HCT116 (cell line): ENCODE data around the gene DOCK10. TPM values are rescaled to one million over a fixed set of nuclear protein-coding genes. Genes with fewer than 3 reads are reported as not detected.
A peak's percentile ranks its signal among the peaks of the same experiment; 100 is the strongest.

Source experiments
- ATAC-seq: fragments of 200-7000 bp; cut with Tn5 transposase; 2 replicates; pipeline ENCODE4 v1.9.1; 2020; ENCODE audit warnings: mild to moderate bottlenecking, moderate library complexity
- BruUV-seq: library from RNA; stranded (reverse); fragments of 400-500 nt; replicated peaks from 2 replicates; lab custom pipeline; 2021; lab: Mats Ljungman, UMichigan
- CTCF ChIA-PET: fragments of 300-600 bp; sonication (Branson Sonifier 250); formaldehyde crosslinking; loops from one replicate; lab custom pipeline; 2021; ENCODE audit warnings: antibody characterized with exemption; lab: Charles Lee
- POLR2A ChIA-PET: fragments of 300-600, 350-600 bp; sonication (Branson Sonifier 250); formaldehyde crosslinking; loops from one replicate; lab custom pipeline; 2021; ENCODE audit warnings: antibody characterized with exemption; lab: Charles Lee
- RAD21 ChIA-PET, 2 experiments: fragments of 300-600 bp; sonication (Branson Sonifier 250); formaldehyde crosslinking; loops; one replicate each; lab custom pipeline; 2023; ENCODE audit warnings: low total read pairs in 2 of 2; ENCODE audit not compliant: uncharacterized antibody in 2 of 2, unreplicated experiment in 2 of 2, low non-redundant PET in 1 of 2; lab: Charles Lee
- DNase-seq: peaks from one replicate; pipeline ENCODE4 v3.0.0-alpha.2; 2010; ENCODE audit warnings: low read depth, low spot score
- H2AFZ ChIP-seq: fragments of 200-600 bp; shearing (Covaris generic), sonication (generic); 2 replicates; pipeline ENCODE4 v1.6.1; 2017; ENCODE audit warnings: low read depth, mixed run types, mixed read lengths, antibody characterized with exemption, low read length; ENCODE audit not compliant: poor library complexity, severe bottlenecking
- H3K27ac ChIP-seq: 2 replicates; pipeline ENCODE4 v1.5.1; 2012; ENCODE audit warnings: low read depth, low read length
- H3K27me3 ChIP-seq: fragments of 200-600 bp; sonication (generic); 2 replicates; pipeline ENCODE4 v1.6.1; 2016; ENCODE audit warnings: mixed run types, low read length, mixed read lengths; ENCODE audit not compliant: insufficient read depth
- H3K36me3 ChIP-seq, 2 experiments: fragments of 200-500 bp in 1 of 2; fragments of 200-600 bp in 1 of 2; sonication (Bioruptor generic) in 1 of 2; sonication (generic) in 1 of 2; 2 replicates each; pipeline versions ENCODE4 v1.5.1 to v1.6.1; 2014 to 2016; ENCODE audit warnings: low read length in 2 of 2, inconsistent platforms in 1 of 2, mixed read lengths in 1 of 2, mixed run types in 1 of 2; ENCODE audit not compliant: insufficient read depth in 2 of 2, control insufficient read depth in 1 of 2
- H3K4me1 ChIP-seq, 2 experiments: fragments of 200-600 bp in 1 of 2; sonication (generic) in 1 of 2; 2 replicates each; pipeline versions ENCODE4 v1.5.1 to v1.6.1; 2012 to 2017; ENCODE audit warnings: low read length in 2 of 2, inconsistent platforms in 1 of 2, mild to moderate bottlenecking in 1 of 2, mixed read lengths in 1 of 2, mixed run types in 1 of 2, moderate library complexity in 1 of 2; ENCODE audit not compliant: insufficient read depth in 2 of 2, control insufficient read depth in 1 of 2
- H3K4me2 ChIP-seq: fragments of 200-600 bp; sonication (generic); 2 replicates; pipeline ENCODE4 v1.6.1; 2017; ENCODE audit warnings: mixed run types, low read length, mixed read lengths
- H3K4me3 ChIP-seq, 2 experiments: fragments of 200-600 bp in 1 of 2; sonication (generic) in 1 of 2; replicated peaks in 1 of 2; 2 replicates each; pipeline ENCODE4 v1.5.1; 2011 to 2016; ENCODE audit warnings: low read length in 2 of 2, control low read depth in 1 of 2, low read depth in 1 of 2, mild to moderate bottlenecking in 1 of 2, mixed read lengths in 1 of 2, mixed run types in 1 of 2
- H3K79me2 ChIP-seq: fragments of 200-600 bp; sonication (generic); 2 replicates; pipeline ENCODE4 v1.6.1; 2017; ENCODE audit warnings: mild to moderate bottlenecking, mixed run types, low read length, moderate library complexity, mixed read lengths; ENCODE audit not compliant: insufficient read depth
- H3K9ac ChIP-seq: fragments of 200-600 bp; sonication (generic); 2 replicates; pipeline ENCODE4 v1.6.1; 2016; ENCODE audit warnings: low read length, mixed read lengths
- H3K9me2 ChIP-seq: fragments of 200-600 bp; sonication (generic), shearing (Covaris generic); 2 replicates; pipeline ENCODE4 v1.6.1; 2017; ENCODE audit warnings: mixed run types, mild to moderate bottlenecking, moderate library complexity; ENCODE audit not compliant: insufficient read depth
- H3K9me3 ChIP-seq, 2 experiments: fragments of 200-500 bp in 1 of 2; fragments of 200-600 bp in 1 of 2; sonication (Bioruptor generic) in 1 of 2; sonication (generic) in 1 of 2; 2 replicates each; pipeline ENCODE4 v1.6.1; 2014 to 2017; ENCODE audit warnings: low read length in 2 of 2, mixed read lengths in 2 of 2, inconsistent platforms in 1 of 2, low read depth in 1 of 2, mild to moderate bottlenecking in 1 of 2, mixed run types in 1 of 2, moderate library complexity in 1 of 2; ENCODE audit not compliant: control insufficient read depth in 1 of 2, insufficient read depth in 1 of 2
- H4K20me1 ChIP-seq: fragments of 200-600 bp; sonication (generic), shearing (Covaris generic); 2 replicates; pipeline ENCODE4 v1.6.1; 2017; ENCODE audit warnings: mixed run types, mild to moderate bottlenecking, moderate library complexity; ENCODE audit not compliant: insufficient read depth
- CEBPB ChIP-seq: IDR thresholded peaks from 2 replicates; pipeline ENCODE4 v1.6.1; 2012; ENCODE audit warnings: low read depth
- EGR1 ChIP-seq: IDR thresholded peaks from 2 replicates; pipeline ENCODE4 v1.6.1; 2012; ENCODE audit warnings: low read depth
- EZH2phosphoT487 ChIP-seq: fragments of 200-600 bp; IDR thresholded peaks from 2 replicates; pipeline ENCODE4 v1.6.1; 2018; ENCODE audit warnings: antibody characterized with exemption, borderline replicate concordance
- FOSL1 ChIP-seq: IDR thresholded peaks from 2 replicates; pipeline ENCODE4 v1.6.1; 2012; ENCODE audit warnings: low read depth
- JUND ChIP-seq: IDR thresholded peaks from 2 replicates; pipeline ENCODE4 v1.6.1; 2012
- MAX ChIP-seq: IDR thresholded peaks from 2 replicates; pipeline ENCODE4 v1.6.1; 2012
- POLR2A ChIP-seq: IDR thresholded peaks from 2 replicates; pipeline ENCODE4 v1.7.0; 2011; ENCODE audit warnings: borderline replicate concordance; ENCODE audit not compliant: insufficient read depth, insufficient read length; ENCODE audit errors: extremely low read depth
- REST ChIP-seq: IDR thresholded peaks from 2 replicates; pipeline ENCODE4 v1.6.1; 2012; ENCODE audit warnings: low read depth
- SIN3A ChIP-seq: IDR thresholded peaks from 2 replicates; pipeline ENCODE4 v1.6.1; 2012; ENCODE audit warnings: low read depth
- SP1 ChIP-seq: IDR thresholded peaks from 2 replicates; pipeline ENCODE4 v1.6.1; 2012; ENCODE audit warnings: low read depth
- SRF ChIP-seq: IDR thresholded peaks from 2 replicates; pipeline ENCODE4 v1.6.1; 2012; ENCODE audit warnings: low read depth
- TCF7L2 ChIP-seq: IDR thresholded peaks from 2 replicates; pipeline ENCODE4 v1.7.0; 2011; ENCODE audit warnings: borderline replicate concordance, inconsistent platforms; ENCODE audit not compliant: insufficient read depth, insufficient read length; ENCODE audit errors: extremely low read depth
- intact Hi-C: fragments of 100-400 bp; cut with micrococcal nuclease; formaldehyde crosslinking; loops from 2 replicates; pipeline ENCODE4 v1.10.0; 2022
- total RNA-seq: library from RNA; stranded (reverse); gene quantifications from one replicate; pipeline ENCODE4 v1.2.1, GENCODE V29; 2021; ENCODE audit not compliant: unreplicated experiment

DOCK10 gene
- total RNA-seq, 1 experiment from 2014 or later = 0.54 TPM

GRCh38 chr2:224847961-224848850 is 194.1 kb downstream of the DOCK10 start (continued):
- no peak for TF ChIP-seq REST
- 0 out of 2 replicates have a peak, but pooled peaks have one; percentile 10 for TF ChIP-seq CEBPB
- TF ChIP-seq FOSL1 = peak; percentile 27; the same call in 1 of the 2 replicates
- TF ChIP-seq EGR1 = no peak
- no peak for TF ChIP-seq TCF7L2
- TF ChIP-seq JUND = no peak
- no peak; the same call in 1 of the 2 replicates for TF ChIP-seq SIN3A

GRCh38 chr2:224847381-224847780 is 194.9 kb downstream of the DOCK10 start:
- CTCF ChIA-PET = no interaction called here
- Histone ChIP-seq H3K36me3 (no peaks in the 10 kb centered on the region), H3K4me3 (no peak overlapping the region), H3K9ac (no peak overlapping the region), H3K27me3 (no peaks in the 10 kb centered on the region; the same call in 1 of the 2 replicates), H3K4me1 (peaks cover 3 to 14% of the 10 kb centered on the region in 2 experiments; a peak in 3 of 4 replicates), H4K20me1 (no peaks in the 10 kb centered on the region), H2AFZ (no peak overlapping the region), H3K9me3 (no peaks in the 10 kb centered on the region), H3K79me2 (no peaks in the 10 kb centered on the region), H3K9me2 (no peaks in the 10 kb centered on the region), H3K4me2 (no peak overlapping the region), H3K27ac (no peak overlapping the region)
- no TSS peak for BruUV-seq
- POLR2A ChIA-PET = no interaction called here
- intact Hi-C loops = no loop called here
- ATAC-seq (no peak), DNase-seq (no peak)
- TF ChIP-seq SP1 = no peak
- TF ChIP-seq EZH2phosphoT487 = no peak
- no peak for TF ChIP-seq MAX
- no peak for TF ChIP-seq POLR2A
- TF ChIP-seq SRF = no peak
- no peak for TF ChIP-seq JUND
- TF ChIP-seq REST = no peak
- TF ChIP-seq SIN3A = no peak
- TF ChIP-seq TCF7L2 = no peak
- RAD21 ChIA-PET = no interaction called here
